Measurements from ENCODE around the gene UHMK1.
"Not testable (repeated sequence)": the region's sequence is repeated elsewhere in the genome, so short reads cannot be mapped to it uniquely, and the experiment has no call there.

The UHMK1 gene, protein sequence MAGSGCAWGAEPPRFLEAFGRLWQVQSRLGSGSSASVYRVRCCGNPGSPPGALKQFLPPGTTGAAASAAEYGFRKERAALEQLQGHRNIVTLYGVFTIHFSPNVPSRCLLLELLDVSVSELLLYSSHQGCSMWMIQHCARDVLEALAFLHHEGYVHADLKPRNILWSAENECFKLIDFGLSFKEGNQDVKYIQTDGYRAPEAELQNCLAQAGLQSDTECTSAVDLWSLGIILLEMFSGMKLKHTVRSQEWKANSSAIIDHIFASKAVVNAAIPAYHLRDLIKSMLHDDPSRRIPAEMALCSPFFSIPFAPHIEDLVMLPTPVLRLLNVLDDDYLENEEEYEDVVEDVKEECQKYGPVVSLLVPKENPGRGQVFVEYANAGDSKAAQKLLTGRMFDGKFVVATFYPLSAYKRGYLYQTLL

DNA sequence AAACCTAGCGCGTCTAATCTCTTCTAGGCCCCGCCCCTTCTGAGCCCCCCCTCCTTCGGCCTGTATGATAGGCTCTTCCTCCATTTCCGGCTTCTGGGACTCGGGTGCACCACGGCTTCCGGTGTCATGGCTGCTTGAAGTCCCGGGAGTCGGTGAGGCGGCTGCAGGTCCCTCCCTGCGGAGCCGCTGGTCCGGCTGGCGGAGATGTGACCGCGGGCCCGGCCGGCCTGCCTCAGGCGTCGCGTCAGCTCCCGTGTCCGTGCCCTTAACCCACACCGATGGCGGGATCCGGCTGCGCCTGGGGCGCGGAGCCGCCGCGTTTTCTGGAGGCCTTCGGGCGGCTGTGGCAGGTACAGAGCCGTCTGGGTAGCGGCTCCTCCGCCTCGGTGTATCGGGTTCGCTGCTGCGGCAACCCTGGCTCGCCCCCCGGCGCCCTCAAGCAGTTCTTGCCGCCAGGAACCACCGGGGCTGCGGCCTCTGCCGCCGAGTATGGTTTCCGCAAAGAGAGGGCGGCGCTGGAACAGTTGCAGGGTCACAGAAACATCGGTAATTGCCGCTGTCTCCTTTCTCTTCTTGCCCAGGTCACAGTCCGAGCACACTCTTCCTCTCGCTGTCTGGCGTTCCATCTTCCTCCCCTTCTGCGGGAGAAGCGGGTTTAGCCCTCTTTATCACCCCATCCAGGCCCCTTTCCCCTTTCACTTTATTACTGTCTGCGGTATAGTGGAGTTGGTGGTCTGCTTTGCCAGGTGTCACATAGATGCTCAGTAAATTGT is at the start of gene UHMK1:
TSS of gene UHMK1 (plus strand) at position 96 of the 773 bp plus-strand sequence. CDS start at position 279, 183 bp downstream.
- peak; percentile 74 to 88 for DNase-seq (ENCODE audit: low read depth in 1 of 2, low spot score in 1 of 2)

DNA sequence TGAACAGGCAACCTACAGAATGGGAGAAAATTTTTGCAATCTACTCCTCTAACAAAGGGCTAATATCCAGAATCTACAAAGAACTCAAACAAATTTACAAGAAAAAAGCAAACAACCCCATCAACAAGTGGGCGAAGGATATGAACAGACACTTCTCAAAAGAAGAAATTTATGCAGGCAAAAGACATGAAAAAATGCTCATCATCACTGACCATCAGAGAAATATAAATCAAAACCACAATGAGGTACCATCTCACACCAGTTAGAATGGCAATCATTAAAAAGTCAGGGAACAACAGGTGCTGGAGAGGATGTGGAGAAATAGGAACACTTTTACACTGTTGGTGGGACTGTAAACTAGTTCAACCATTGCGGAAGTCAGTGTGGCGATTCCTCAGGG is 43.3 kb upstream of the UHMK1 start:
- not testable (repeated sequence) for DNase-seq (ENCODE audit: low read depth in 1 of 2, low spot score in 1 of 2)

DNA sequence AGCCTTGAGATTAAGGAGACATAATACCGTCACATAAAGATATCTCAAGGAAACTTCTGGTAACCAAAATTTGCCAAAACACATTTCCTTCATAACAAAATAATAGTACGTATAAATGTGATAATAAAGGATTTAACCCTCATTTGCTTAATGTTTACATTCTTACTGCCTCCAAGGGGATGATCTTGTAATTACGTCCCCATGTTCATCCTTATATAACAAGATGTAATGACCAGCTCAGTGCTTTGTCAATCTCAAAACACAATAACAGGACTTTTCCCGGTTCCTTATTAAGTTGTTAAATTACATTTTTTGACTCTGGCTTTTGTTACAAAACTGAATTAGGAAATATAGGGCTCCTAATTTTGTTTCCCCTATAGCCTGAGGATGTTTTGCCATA is 41.3 kb upstream of the UHMK1 start:
- DNase-seq (ENCODE audit: low read depth in 1 of 2, low spot score in 1 of 2), result no peak

DNA sequence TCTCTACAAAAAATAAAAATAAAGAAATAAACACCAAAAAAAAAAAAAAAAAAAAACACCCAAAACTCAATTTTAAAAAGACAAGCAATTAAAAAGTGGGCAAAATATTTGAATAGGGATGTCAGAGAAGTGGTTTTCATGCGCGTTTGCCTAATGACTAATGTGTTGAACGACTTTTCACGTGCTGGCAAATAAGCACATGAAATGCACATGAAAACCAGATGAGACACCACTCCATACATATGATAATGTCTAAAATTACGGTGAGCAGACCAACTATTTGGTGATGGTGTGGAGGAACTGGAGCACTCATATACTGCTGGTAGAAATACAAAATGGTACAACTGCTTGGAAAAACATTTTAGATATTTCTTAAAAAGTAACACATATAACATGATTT is 39.4 kb upstream of the UHMK1 start:
- no peak for DNase-seq (ENCODE audit: low read depth in 1 of 2, low spot score in 1 of 2)

DNA sequence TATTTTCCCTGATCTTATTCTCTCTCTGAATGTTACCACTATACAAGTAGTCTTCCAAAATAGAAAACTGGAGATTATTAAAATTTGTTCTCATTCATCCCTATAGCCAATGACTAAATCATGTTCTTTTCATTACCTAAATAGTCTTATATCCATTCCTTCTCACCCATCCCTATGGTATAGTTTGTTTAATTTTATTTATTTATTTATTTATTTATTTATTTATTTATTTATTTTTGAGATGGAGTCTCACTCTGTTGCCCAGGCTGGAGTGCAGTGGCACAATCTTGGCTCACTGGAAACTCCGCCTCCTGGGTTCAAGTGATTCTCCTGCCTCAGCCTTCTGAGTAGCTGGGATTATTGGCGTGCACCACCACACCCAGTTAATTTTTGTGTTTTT is 35.2 kb upstream of the UHMK1 start:
- DNase-seq (ENCODE audit: low read depth in 1 of 2, low spot score in 1 of 2), result not testable (repeated sequence)

DNA sequence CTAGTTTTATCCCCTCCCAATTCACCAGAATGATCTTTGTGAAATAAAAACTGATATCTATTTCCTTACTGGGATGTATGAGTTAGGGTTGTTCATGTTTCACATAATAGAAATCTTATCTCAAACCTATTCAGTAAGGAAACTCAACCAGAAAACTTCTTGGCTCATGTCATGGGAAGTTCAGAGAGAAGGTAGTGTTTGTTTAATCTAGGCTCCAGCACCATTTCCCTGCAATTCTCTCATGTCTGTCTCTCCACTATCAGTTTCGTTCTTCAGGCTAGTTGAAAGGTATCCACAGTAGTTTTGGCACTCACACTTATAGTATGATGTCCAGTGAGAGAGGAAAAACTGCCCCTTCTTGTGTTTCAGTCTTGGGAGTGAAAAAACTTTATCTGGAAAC is 34.6 kb upstream of the UHMK1 start:
- DNase-seq (ENCODE audit: low read depth in 1 of 2, low spot score in 1 of 2), result no peak

DNA sequence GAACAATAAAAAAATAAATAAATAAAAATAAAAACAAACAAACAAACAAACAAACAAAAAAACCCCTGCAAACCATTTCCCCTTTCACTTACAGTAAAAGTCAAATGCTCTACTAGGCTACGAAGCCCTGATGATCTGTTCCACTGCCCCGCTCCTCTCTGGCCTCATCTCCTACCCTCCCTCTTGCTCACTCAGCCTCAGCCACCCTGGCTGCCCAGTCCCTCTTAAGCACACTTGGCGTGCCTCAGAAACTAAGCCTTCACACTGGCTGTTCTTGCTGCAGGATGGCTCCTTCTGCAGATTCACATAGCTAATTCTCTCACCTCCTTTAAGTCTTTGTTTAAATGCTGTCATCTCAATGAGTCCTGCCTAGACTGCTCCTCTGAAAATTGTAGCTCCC is 30.8 kb upstream of the UHMK1 start:
- DNase-seq (ENCODE audit: low read depth in 1 of 2, low spot score in 1 of 2), result no peak

DNA sequence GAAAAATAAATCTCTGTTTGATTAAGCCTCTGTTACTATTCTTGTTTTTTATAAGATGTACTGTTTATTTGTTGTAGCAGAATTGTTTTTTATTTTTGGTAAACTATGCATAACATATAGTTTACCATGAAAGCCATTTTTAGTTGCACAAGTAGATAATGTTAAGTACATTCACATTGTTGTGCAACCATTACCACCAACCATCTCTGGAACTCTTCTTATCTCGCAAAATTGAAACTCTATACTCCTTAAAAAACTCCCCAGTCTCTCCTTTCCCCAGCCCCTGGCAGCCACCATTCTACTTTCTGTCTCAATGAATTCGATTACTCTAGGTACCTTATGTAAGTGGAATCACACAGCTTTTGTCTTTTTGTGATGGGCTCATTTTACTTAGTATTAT is 27.4 kb upstream of the UHMK1 start:
- no peak for DNase-seq (ENCODE audit: low read depth in 1 of 2, low spot score in 1 of 2)

DNA sequence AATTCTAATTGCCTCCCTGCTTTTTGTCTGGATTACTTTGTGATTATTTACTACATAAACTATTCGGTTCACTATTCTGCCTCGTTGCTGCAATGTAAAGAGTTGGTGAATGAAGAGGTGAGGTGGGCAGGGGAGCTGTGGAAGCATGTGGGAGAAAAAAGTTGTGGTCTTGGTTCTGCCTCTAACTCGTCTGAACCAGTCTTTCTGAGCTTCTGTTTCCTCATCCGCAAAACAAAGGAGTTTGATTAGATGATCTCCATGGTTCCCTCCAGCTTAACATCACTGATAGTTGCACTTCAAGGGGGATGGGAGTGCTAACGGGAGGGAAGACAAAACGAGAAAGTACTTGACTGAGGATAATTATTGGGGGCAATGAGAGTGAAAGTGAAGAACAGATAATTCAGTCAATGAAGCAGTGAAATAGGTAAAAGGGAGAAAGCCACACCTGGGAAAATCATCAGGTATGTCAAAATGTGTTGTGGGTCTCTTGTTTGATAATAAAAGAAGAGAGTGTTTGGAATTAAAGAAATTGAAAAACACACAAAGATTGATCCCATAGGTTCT is 26.2 kb upstream of the UHMK1 start:
- no peak for DNase-seq (ENCODE audit: low read depth in 1 of 2, low spot score in 1 of 2)

DNA sequence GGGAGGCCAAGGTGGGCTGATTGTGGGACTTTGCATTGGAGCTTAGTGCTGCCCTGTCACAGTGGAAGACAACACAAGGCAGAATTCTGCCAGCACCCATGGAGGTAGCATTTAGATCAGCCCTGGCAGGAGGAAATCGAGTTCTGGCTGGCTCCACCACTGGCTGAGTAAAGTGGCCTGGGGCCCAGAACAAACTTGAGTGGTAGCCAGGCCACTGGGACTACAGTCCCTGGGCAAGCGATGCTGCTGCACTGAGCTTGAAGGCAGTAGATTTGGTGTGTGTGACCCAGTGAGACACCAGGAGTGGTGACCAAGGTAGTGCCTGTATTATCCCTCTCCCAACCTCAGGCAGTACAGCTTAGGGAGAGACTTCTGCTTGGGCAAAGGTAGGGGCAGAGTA is 22.5 kb upstream of the UHMK1 start:
- DNase-seq (ENCODE audit: low read depth in 1 of 2, low spot score in 1 of 2), result no peak

DNA sequence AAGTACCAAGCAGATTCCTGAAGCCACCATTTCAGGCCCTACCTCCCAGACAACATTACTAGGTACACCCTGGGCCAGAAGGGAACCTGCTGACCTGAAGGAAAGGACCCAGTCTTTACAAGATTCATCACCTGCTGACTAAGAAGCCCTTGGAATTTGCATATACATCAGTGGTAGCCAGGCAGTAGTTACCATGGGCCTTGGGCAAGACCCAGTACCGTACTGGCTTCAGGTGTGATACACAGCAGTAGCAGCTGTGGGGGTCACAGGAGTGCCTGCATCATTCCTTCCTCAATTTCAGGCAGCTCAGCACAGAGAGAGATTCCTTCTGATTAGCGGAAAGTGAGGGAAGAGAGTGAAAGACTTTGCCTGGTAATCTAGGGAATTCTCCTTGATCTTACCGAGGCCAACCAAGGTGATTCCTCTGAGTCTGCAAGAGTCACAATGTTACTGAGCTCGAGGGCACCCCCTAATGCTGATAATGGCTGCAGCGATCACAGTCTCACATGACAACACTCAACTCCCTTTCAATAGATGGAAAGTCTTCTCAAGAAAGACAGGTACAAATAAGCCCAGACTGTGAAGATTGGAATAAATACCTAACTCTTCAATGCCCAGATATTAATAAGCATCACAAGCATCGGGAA is 22.0 kb upstream of the UHMK1 start:
- no peak for DNase-seq (ENCODE audit: low read depth in 1 of 2, low spot score in 1 of 2)

DNA sequence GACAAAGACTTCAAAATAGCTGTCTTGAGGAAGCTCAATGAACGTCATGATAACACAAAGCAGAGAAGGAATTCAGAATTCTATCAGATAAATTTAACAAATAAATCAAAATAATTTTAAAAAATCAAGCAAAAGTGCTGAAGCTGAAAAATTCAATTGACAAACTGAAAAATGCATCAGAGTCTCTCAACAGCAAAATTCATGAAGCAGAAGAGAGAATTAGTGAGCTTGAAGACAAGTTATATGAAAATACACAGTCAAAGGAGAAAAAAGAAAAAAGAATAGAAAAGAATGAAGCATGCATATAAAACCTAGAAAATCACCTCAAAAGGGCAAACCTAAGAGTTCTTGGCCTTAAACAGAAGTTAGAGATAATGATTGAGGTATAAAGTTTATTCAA is 21.0 kb upstream of the UHMK1 start:
- DNase-seq (ENCODE audit: low read depth in 1 of 2, low spot score in 1 of 2), result no peak

DNA sequence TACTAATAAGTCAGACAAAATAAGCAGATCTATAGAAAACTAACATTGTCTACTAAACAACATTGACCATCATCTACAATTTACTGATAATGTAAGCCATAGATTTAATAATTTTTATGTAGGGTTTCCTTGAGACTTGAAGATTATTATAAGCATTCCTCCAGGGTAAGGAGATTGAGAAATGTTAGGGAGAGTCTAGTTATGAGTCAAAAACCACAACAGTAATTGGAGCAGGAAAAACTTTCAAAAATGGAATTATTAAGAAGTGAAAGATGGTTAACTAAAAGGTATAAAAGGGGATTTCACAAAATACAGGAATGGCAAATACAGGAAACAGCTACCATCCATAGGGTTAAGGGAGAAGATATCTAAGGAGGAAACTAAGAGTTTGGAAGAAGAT is 12.4 kb upstream of the UHMK1 start:
- no peak for DNase-seq (ENCODE audit: low read depth in 1 of 2, low spot score in 1 of 2)

DNA sequence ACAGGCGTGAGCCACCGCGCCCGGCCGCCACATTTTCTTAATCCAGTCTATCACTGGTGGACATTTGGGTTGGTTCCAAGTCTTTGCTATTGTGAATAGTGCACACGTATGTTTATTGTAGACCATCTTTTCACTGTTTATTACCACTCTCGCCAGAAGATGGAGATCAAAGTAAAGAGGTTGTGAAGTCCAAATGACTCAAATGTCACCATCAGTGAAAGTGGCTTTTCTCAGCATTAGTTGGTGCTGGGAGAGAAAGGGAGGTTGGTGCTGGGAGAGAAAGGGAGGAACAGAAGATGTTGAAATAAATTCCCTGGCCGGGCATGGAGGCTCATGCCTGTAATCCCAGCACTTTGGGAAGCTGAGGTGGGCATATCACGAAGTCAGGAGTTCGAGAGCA is 10.4 kb upstream of the UHMK1 start:
- no peak for DNase-seq (ENCODE audit: low read depth in 1 of 2, low spot score in 1 of 2)

DNA sequence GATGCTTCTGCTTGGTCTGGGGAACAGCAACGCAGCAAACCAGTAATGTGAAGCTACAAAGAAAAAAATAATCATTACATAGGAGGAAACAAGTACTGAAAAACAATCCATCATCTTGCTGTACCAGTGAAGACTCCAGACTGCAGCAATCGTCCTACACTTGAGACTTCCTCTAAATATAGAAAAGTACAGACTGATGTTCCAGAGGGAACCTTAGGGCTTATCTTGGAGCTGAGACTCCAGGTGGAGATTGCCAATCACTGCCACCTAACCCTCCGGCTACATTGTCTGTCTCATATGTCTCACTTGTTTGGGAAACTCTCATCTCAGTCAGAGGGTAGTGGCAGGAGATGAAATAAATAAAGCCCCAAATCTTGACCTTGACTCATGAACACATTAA is 9.4 kb upstream of the UHMK1 start:
- DNase-seq (ENCODE audit: low read depth in 1 of 2, low spot score in 1 of 2), result no peak

DNA sequence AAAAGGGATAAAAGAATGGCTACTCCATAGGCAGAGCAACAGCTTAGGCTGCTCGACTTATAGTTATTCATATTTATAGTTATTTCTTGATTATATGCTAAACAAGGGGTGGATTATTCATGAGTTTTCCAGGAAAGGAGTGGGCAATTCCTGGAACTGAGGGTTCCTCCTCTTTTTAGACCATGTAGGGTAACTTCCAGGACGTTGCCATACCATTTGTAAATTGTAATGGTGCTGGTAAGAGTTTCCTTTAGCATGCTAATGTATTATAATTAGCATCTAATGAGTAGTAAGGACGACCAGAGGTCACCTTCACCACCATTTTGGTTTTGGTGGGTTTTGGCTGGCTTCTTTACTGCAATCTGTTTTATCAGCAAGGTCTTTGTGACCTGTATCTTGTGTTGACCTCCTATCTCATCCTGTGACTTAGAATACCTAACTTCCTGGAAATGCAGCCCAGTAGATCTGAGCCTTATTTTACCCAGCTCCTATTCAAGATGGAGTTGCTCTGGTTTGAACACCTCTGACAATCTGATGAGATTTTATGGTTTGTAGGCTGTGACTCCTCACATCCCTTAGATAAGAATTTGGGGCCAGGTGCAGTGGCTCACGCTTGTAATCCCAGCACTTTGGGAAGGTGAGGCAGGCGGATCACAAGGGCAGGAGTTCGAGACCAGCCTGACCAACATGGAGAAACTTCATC is 1.9 kb upstream of the UHMK1 start:
- DNase-seq (ENCODE audit: low read depth in 1 of 2, low spot score in 1 of 2), result not testable (repeated sequence)

DNA sequence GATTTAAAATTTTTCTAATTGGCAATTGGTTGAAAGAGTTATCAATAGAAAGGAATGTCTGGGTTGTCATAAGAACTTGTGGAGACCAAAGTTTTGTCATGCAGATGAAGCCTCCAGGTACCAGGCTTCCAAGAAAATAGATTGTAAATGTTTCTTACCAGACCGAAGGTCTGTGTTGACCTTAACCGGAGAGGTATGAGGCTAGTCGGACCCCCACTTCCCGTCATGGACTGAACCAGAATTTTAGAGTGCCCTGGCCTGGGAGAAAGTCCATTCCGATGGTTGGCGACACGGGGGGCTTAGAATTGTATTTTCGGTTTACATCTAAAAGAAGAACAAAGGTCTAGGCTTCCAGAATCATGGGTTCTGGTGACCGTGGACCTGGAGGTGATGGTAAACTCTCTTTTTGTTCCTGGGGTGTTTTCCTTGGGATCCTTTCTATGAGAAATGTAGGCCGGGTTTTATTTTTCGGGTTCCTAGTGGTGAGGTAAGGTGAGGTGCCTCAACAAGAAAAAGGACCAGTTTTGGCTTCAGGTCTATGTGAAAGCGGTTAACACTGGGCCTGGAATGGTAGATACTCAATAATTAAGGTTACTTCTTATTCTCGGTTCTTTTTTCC is 405 bp upstream of the UHMK1 start:
- DNase-seq (ENCODE audit: low read depth in 1 of 2, low spot score in 1 of 2), result peak in 1 of 2 donors; percentile 2

DNA sequence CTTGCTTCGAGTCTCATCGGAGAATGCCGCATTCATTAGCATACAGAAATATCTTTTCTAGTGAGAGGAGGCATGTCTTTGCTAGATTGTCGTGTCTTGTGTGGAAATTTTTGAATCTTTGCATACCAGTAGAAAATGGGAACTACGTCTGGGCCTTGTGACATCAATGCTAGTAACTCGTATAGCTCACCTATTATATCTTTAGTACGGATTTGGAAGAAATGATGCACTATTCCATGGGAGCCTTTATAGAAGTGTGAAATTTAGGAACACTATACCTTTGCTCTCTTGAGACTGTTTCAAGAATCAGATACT is 835 bp downstream of the UHMK1 start:
- DNase-seq (ENCODE audit: low read depth in 1 of 2, low spot score in 1 of 2), result no peak

DNA sequence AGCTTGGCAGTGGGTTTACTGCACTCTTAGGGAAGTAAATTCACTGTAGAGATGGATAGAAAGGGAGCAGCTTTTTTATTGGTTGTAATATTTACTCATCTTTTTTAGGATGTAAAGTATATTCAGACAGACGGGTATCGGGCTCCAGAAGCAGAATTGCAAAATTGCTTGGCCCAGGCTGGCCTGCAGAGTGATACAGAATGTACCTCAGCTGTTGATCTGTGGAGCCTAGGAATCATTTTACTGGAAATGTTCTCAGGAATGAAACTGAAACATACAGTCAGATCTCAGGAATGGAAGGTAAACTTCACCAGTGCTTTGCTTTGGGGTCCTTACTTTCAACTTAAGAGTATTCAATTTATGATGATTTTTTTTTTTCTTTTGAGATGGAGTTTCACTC is 3.2 kb downstream of the UHMK1 start:
- DNase-seq (ENCODE audit: low read depth in 1 of 2, low spot score in 1 of 2), result no peak

DNA sequence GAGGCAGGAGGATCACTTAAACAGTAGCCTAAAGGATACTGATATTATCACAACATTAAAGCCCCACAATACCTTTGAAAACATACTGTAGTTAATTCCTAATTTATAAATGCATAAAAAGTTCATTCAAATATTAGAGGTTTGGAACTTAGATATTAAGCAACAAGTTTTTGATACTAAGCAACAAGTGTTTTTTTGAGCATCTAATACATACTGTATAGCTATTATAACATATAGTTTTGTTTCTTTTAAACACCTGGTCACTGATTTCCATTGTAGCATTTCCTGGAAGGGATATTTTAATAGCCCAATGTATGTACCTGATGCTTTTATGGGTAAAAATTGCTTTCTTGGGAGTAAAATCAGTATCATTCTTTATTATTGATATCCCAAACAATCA is 4.5 kb downstream of the UHMK1 start:
- DNase-seq (ENCODE audit: low read depth in 1 of 2, low spot score in 1 of 2), result no peak

DNA sequence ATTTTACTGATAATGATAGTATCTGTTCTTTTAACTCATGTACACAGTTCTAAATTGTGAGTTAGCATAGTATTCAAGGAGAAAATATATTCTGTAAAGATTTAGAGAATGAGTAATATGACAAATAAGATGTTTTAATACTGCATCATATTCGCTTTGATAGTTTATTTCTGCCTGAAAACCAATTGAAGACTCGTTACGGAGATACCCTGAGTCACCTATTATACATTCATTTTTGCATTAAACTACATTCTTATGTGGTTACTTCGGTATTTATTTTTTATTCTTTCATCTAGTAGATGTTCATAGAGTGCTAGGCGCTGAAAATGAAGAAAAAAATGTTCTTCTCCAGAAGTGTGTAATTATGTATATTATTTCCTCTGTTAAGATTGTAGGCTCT is 5.3 kb downstream of the UHMK1 start:
- DNase-seq (ENCODE audit: low read depth in 1 of 2, low spot score in 1 of 2), result no peak
